ENCODE results near the gene ACAA1. TPM values are rescaled to one million over a fixed set of nuclear protein-coding genes. Genes with fewer than 3 reads are reported as not detected.

Gene ACAA1
- total RNA-seq, 1 experiment from 2014 or later: 44.3 TPM

DNA sequence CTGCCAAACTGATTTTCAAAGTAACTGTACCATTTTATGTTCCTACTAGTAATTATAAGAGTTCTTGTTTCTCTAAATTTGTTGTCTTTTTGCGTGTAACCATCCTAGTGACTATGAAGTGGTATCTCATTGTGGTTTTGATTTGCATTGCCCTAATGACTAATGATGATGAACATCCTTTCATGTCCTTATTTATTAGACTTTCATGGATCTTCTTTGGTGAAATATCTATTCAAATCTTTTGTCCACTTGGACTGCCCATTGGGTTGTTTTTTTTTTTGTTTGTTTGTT, 32.0 kb upstream of the ACAA1 start:
- H2AFZ ChIP-seq (ENCODE audit: low read length): no peak overlapping the region
- no peak overlapping the region for H3K23ac ChIP-seq (ENCODE audit: insufficient read length, low read depth, low read length)
- H4K5ac ChIP-seq (ENCODE audit: insufficient read length, low read depth, low read length): no peak overlapping the region
- Mint-ChIP-seq H3K4me3 (no peak overlapping the region), H3K9me3 (no peaks in the 10 kb centered on the region), H3K36me3 (ENCODE audit: insufficient read depth in 1 of 3, low read depth in 3 of 3) (peaks cover 0 to 4% (median 0%) of the 10 kb centered on the region in 3 experiments; a peak in 1 of 7 replicates), H3K4me1 (peaks cover 33 to 35% of the 10 kb centered on the region in 2 experiments), H3K27ac (no peak overlapping the region), H3K27me3 (ENCODE audit: low read depth) (0 out of 2 replicates have a peak, but pooled peaks cover 3% of the 10 kb centered on the region)
- H2BK120ac ChIP-seq (ENCODE audit: low read depth, low read length, poor library complexity, severe bottlenecking): no peak overlapping the region
- no CpG with 5 or more reads among the region's 1 CpG for WGBS (ENCODE audit: extremely low coverage, insufficient read length, low lambda C conversion rate)
- H4K8ac ChIP-seq (replicated peaks; ENCODE audit: insufficient read length, low read depth, low read length): no peak overlapping the region
- H3T11ph ChIP-seq (ENCODE audit: low read length): no peak overlapping the region
- peaks cover 8% of the 10 kb centered on the region for H3K79me1 ChIP-seq (ENCODE audit: insufficient read depth, low read depth, low read length, poor library complexity, severe bottlenecking)
- peaks cover 3% of the 10 kb centered on the region for H3K23me2 ChIP-seq (ENCODE audit: insufficient read length, low read depth, low read length, poor library complexity, severe bottlenecking)
- H3K27ac ChIP-seq (ENCODE audit: insufficient read length, low read depth, low read length): no peak overlapping the region
- H3K79me2 ChIP-seq (ENCODE audit: insufficient read depth, low read length): peaks cover 19% of the 10 kb centered on the region; the same call in 1 of the 2 replicates
- H3K4me1 ChIP-seq (ENCODE audit: insufficient read depth, low read length): peaks cover 3% of the 10 kb centered on the region; the same call in 1 of the 2 replicates
- no peak overlapping the region for H2AK5ac ChIP-seq (ENCODE audit: insufficient read length, low read length)
- no peak overlapping the region for H3K14ac ChIP-seq (ENCODE audit: insufficient read depth, low read length)
- H2BK20ac ChIP-seq (ENCODE audit: low read depth, low read length, poor library complexity, severe bottlenecking): no peak overlapping the region
- no peak overlapping the region for H2BK15ac ChIP-seq (ENCODE audit: low read depth, low read length)
- no peaks in the 10 kb centered on the region for H3K27me3 ChIP-seq (ENCODE audit: insufficient read depth, low read length)
- H3K9ac ChIP-seq (ENCODE audit: extremely low read depth, insufficient read length, low read length): no peak overlapping the region
- TF ChIP-seq, protein P1, sequence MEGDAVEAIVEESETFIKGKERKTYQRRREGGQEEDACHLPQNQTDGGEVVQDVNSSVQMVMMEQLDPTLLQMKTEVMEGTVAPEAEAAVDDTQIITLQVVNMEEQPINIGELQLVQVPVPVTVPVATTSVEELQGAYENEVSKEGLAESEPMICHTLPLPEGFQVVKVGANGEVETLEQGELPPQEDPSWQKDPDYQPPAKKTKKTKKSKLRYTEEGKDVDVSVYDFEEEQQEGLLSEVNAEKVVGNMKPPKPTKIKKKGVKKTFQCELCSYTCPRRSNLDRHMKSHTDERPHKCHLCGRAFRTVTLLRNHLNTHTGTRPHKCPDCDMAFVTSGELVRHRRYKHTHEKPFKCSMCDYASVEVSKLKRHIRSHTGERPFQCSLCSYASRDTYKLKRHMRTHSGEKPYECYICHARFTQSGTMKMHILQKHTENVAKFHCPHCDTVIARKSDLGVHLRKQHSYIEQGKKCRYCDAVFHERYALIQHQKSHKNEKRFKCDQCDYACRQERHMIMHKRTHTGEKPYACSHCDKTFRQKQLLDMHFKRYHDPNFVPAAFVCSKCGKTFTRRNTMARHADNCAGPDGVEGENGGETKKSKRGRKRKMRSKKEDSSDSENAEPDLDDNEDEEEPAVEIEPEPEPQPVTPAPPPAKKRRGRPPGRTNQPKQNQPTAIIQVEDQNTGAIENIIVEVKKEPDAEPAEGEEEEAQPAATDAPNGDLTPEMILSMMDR (conservative IDR thresholded peaks at IDR 0.05): no peak
- H3K9me3 ChIP-seq (ENCODE audit: control insufficient read depth, low read depth, low read length): no peaks in the 10 kb centered on the region
- H3K4ac ChIP-seq (ENCODE audit: low read depth, low read length): no peak overlapping the region
- H3K56ac ChIP-seq (ENCODE audit: insufficient read length, low read depth, low read length): no peak overlapping the region
- H2BK5ac ChIP-seq (ENCODE audit: insufficient read length, low read length): no peak overlapping the region
- no peak for DNase-seq
- no peaks in the 10 kb centered on the region for H4K20me1 ChIP-seq (ENCODE audit: control insufficient read depth, insufficient read depth, insufficient read length)
- H3K4me2 ChIP-seq (ENCODE audit: insufficient read depth, insufficient read length, low read length): no peak overlapping the region
- no peak overlapping the region for H3K18ac ChIP-seq (ENCODE audit: insufficient read length, low read depth, low read length)
- no peak overlapping the region for H2BK12ac ChIP-seq (ENCODE audit: insufficient read length, low read depth, low read length)
- no peak overlapping the region for H4K91ac ChIP-seq (ENCODE audit: insufficient read length, low read depth, low read length)
